ENCODE data around the gene TARBP1. TPM values are rescaled to one million over a fixed set of nuclear protein-coding genes. Genes with fewer than 3 reads are reported as not detected.

The TARBP1 gene
- total and polyA plus RNA-seq, 2 of the 4 experiments (the other 2 are of a cell fraction): 10.6 to 17.7 TPM

DNA sequence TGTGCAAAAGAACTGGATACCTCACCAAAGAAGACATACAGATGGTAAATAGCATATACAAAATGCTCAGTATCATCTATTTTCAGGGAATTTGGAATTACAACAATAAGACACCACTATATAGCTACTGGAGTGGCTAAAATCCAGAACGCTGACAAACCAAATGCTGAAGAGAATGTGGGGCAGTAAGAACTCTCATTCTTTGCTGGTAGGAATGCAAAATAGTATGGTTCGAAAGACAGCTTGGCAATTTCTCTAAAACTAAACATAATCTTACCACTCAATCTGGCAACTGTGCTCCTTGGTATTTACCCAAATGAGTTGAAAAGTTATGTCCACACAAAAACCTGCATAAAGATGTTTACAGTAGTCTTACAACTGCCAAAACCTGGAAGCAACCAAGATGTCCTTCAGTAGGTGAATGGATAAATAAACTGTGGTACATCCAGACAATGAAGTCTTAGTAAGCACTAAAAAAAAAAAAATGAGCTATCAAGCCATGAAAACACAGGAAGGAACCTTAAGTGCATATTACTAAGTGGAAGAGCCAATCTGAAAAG lies 26.5 kb downstream of the TARBP1 start:
- Histone ChIP-seq H3K18ac (ENCODE audit: low read depth, low read length) (no peak overlapping the region), H3K27me3 (ENCODE audit: control insufficient read depth, insufficient read depth, low read length) (no peaks in the 10 kb centered on the region), H3K79me1 (ENCODE audit: low read depth in 1 of 2, low read length in 2 of 2) (no peaks in the 10 kb centered on the region; a peak in 1 of 4 replicates), H4K20me1 (ENCODE audit: insufficient read depth, low read length) (no peaks in the 10 kb centered on the region), H4K8ac (ENCODE audit: low read depth in 2 of 2, low read length in 2 of 2) (no peak overlapping the region), H3K9me1 (ENCODE audit: insufficient read depth, low read length) (peaks cover 3% of the 10 kb centered on the region; the same call in 1 of the 2 replicates), H4K91ac (ENCODE audit: insufficient read depth, low read depth, low read length) (no peak overlapping the region), H2AK9ac (replicated peaks; ENCODE audit: low read depth, low read length, poor library complexity) (no peak overlapping the region), H2AFZ (replicated peaks; ENCODE audit: low read length, poor library complexity) (no peak overlapping the region), H2AK5ac (ENCODE audit: low read depth, low read length) (no peak overlapping the region), H3K14ac (replicated peaks; ENCODE audit: low read depth, low read length) (no peak overlapping the region), H4K5ac (ENCODE audit: low read depth, low read length) (no peak overlapping the region), H3K56ac (ENCODE audit: extremely low read depth, insufficient read depth, low read length) (no peak overlapping the region), H3K27ac (ENCODE audit: insufficient read depth, low read length) (no peak overlapping the region), H2BK5ac (ENCODE audit: low read depth, low read length, poor library complexity, severe bottlenecking) (no peak overlapping the region), H2BK120ac (ENCODE audit: low read depth, low read length) (no peak overlapping the region), H3K9ac (ENCODE audit: low read depth, low read length) (no peak overlapping the region), H3K9me3 (ENCODE audit: control insufficient read depth, insufficient read depth, low read length) (no peaks in the 10 kb centered on the region), H3K36me3 (ENCODE audit: control insufficient read depth, insufficient read depth, low read length) (peaks cover 10% of the 10 kb centered on the region), H3K4me3 (ENCODE audit: insufficient read depth, low read depth, low read length) (no peak overlapping the region), H2BK20ac (ENCODE audit: low read depth, low read length) (no peak overlapping the region), H3K4me2 (ENCODE audit: low read depth, low read length) (no peak overlapping the region), H2BK15ac (ENCODE audit: low read depth, low read length) (no peak overlapping the region), H3K23ac (ENCODE audit: low read depth, low read length) (no peak overlapping the region), H3K4ac (ENCODE audit: low read depth, low read length) (no peak overlapping the region), H3K4me1 (ENCODE audit: control insufficient read depth, insufficient read depth, low read length) (no peaks in the 10 kb centered on the region; the same call in 1 of the 2 replicates)
- dilution Hi-C loops (cut with HindIII; ENCODE audit: low sequenced_read_pairs, unreplicated experiment): no loop called here
- no peak for DNase-seq
- no CpG with 5 or more reads among the region's 2 CpGs for WGBS, 2 experiments (ENCODE audit: extremely low coverage in 2 of 2, insufficient read length in 1 of 2)
- no peak for TF ChIP-seq CHD1 (IDR thresholded peaks at IDR 0.05; ENCODE audit: low read depth, low read length)
- TF ChIP-seq MAZ (IDR thresholded peaks at IDR 0.05; ENCODE audit: borderline replicate concordance, low read depth, low read length): no peak
- TF ChIP-seq FOS (IDR thresholded peaks at IDR 0.05; ENCODE audit: low read depth, low read length): no peak
- TF ChIP-seq SMC3 (IDR thresholded peaks at IDR 0.05; ENCODE audit: low read depth, low read length): no peak
- no peak for TF ChIP-seq MAFK (IDR thresholded peaks at IDR 0.05; ENCODE audit: low read depth, low read length)
- POLR2A ChIA-PET (ENCODE audit: unreplicated experiment): no interaction called here
- no peak for ATAC-seq (ENCODE audit: low read depth)
- BruUV-seq (replicated peaks): no TSS peak
- CTCF ChIA-PET: interaction anchor here (0.5 kb wide), 1 partner anchor 1099 kb away, joined by 3 read pairs; no protein-coding TSS in a partner anchor
- in situ Hi-C loops (cut with MboI; ENCODE audit: low sequenced_read_pairs): no loop called here
- intact Hi-C loops (cut with micrococcal nuclease): no loop called here

All from IMR-90 (cell line).